Measurements from ENCODE around the gene SEC23IP.

DNA sequence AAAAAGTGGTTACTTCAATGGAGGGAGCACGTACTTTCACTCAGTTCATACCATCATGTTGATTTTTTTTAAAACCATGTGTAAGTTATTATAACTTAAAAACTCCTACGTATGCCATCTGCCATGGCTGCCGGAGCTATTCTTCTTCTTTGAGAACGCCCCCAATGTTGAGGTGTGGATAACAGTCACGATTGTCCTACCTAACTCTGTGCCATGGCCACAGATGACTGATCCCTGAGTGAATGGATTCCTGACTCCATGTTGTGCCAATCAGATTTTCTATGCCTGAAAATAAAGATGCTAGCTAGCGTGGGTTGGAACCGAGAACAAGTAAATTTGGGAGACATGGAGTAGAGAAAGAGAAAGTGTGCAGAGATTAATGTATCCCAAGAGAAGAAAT lies 25.2 kb upstream of the SEC23IP start:
- TF ChIP-seq, protein P1, sequence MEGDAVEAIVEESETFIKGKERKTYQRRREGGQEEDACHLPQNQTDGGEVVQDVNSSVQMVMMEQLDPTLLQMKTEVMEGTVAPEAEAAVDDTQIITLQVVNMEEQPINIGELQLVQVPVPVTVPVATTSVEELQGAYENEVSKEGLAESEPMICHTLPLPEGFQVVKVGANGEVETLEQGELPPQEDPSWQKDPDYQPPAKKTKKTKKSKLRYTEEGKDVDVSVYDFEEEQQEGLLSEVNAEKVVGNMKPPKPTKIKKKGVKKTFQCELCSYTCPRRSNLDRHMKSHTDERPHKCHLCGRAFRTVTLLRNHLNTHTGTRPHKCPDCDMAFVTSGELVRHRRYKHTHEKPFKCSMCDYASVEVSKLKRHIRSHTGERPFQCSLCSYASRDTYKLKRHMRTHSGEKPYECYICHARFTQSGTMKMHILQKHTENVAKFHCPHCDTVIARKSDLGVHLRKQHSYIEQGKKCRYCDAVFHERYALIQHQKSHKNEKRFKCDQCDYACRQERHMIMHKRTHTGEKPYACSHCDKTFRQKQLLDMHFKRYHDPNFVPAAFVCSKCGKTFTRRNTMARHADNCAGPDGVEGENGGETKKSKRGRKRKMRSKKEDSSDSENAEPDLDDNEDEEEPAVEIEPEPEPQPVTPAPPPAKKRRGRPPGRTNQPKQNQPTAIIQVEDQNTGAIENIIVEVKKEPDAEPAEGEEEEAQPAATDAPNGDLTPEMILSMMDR (IDR thresholded peaks at IDR 0.05) = no peak
- TF ChIP-seq POLR2A (IDR thresholded peaks at IDR 0.05) (no peak), POLR2AphosphoS5 (IDR thresholded peaks at IDR 0.05) (no peak), EP300 (IDR thresholded peaks at IDR 0.05; ENCODE audit: low read depth) (no peak)

Measured in transverse colon (tissue), 4 donors.